COLO668 (cell line): ENCODE results near the gene NOL8.

ENCODE experiments used
- DNase-seq: peaks from one replicate; lab custom pipeline; 2025; ENCODE audit not compliant: unreplicated experiment; lab: John Stamatoyannopoulos, UW

Gene NOL8

DNA sequence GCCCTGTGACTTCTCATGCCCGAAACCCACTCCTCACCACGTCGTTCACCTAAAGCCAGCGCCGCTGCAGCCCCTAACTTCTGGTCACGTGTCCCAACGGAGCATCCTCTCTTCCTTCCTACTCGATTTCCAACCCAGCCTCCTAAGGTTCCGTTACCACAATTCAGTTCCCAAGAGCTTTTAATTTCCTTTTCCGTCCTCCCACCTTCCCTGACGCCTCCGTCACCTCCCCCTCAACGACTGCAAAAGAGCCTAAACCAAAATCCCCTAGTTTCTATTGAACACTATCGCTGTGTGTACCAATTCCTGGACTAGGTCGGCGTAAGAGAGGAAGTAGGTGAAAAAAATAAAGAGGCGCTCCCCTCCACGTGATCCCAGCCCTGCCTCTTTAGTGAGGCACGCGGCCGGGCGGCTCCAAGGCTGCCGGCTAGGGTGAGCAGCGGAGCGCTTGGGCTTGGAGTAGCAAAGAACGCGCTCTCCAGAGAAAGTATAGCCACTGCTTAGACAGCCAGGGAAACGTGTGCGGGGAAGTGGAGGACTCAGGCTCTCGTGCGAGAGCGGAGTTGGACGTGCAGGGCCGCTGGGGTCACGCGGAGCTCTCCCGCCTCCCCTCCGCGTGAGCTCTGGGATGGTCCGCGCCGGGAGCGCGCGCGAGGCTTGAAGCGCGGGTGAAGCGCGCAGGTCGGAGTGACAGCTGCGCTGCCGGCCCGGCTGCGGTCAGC is at the start of gene NOL8, which contains the start of gene CENPP:
Gene NOL8, minus strand, starts transcription at position 82 of the 722 bp plus-strand sequence. CDS start 1,189 bp downstream, outside the sequence.
Gene CENPP, plus strand, starts transcription at position 685 of the 722 bp plus-strand sequence.
- peak; percentile 93 for DNase-seq

DNA sequence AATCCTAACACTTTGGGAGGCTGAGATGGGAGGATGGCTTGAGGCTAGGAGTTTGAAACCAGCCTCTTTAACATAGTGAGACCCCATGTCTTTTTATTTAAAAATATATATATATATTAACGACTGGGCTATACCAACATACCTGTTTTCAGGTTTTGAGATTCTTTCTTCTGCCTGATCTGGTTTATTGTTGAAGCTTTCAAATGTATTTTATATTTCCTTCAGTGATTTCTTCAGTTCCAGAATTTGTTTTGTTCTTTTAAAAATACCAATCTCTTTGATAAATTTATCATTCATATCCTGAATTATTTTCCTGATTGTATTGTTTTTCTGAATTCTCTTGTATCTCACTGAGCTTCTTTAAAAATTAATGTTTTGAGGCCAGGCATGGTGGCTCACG is 48.0 kb upstream of the NOL8 start:
- DNase-seq = no peak

DNA sequence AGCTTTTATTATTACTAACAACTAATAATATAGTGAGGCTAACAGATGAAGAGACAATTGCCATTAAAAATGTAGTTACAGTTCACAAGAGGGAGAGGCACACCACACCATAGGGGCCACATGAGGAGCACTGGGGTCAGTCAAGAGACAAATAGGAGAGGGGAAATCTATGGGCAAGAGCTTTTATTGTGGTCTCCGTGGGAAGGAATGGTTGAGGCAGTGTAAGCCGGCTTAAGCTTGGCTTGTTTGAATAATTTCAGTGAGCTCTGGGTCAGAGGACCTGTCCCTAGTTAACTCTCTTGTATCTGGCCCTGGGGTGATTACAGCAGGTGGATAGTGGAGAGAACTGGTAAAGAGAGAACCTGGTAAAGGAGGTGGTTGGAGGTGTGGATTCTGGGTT is 43.9 kb upstream of the NOL8 start:
- DNase-seq = no peak

DNA sequence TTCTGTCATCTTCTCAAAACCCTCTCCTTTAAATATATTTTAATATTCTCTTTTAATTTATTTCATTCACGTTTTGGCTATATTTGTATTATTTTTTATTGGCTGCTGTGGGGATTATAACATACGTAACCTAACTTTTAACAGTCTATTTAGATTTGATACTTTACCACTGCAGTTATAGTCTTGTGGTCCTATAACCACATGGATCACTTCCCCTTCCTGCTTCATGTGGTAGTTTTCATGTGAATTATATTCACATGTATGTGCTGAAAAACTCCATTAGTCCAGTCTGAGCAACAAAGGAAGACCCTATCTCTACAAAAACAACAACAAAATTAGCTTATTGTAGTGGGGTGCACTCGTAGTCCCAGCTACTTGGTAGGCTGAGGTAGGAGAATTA is 34.9 kb upstream of the NOL8 start:
- DNase-seq = no peak

DNA sequence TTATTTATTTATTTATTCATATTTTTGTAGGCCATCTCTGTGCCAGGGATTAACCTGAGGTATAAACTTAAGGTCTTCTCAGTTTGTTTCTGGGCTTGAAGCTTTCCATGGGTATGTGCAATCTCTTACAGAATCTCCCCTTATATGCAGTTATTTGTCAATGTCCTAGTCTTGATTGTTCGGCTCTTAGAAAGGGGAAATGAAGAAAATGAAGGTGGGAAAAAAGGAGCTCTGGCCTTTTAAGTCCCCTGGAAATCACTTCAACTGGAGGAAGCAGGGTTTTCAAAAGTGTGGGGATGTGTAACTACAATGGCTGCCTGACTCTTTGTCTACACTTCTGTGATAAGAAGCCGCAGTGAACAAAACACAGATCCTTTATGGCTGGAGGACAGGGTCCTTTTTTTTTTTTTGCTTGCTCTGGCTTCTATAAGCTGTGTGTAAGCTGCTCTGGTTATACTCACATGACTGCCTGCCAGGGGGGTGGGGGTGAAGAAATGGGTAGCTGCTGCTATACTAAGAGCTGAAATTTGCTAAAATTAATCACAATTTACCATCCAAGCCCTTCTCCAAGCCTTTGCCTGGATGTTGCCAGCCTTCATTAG is 34.3 kb upstream of the NOL8 start:
- no peak for DNase-seq

DNA sequence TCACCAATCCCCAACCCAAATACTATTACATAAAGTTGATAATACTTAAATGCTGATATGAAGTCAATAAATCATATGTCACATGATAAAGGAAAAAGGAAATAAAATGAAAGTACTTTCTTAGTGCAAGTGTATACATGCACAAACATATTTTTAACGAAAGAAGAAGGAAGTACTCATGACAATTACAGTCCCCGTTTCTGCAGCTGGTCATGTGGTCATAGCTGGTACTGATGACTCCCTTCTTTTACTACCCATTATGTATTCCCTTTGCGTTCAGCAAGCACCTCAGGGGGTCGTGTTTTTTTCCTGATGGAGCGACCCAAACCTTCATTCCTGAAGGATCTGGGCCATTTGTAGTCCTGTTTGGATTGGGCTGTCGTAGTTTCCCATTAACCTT is 27.9 kb upstream of the NOL8 start:
- DNase-seq = no peak

DNA sequence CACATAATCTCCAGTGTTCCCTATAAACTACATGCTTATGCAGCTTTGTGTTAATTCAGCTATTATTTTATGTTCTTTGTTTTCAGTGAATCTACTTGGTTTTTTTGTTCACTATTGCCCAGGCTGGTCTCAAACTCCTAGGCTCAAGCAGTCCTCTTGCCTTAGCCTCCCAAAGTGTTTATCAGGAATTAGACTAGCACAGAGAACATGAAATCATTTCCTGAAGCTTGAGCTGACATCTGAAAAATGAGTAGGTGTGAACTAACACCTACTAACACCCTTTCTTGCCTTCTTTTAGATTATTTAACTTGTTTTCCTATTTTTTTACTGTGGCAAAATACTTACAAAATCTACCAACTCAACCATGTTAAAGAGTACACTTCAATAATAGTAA is 25.6 kb upstream of the NOL8 start:
- no peak for DNase-seq

DNA sequence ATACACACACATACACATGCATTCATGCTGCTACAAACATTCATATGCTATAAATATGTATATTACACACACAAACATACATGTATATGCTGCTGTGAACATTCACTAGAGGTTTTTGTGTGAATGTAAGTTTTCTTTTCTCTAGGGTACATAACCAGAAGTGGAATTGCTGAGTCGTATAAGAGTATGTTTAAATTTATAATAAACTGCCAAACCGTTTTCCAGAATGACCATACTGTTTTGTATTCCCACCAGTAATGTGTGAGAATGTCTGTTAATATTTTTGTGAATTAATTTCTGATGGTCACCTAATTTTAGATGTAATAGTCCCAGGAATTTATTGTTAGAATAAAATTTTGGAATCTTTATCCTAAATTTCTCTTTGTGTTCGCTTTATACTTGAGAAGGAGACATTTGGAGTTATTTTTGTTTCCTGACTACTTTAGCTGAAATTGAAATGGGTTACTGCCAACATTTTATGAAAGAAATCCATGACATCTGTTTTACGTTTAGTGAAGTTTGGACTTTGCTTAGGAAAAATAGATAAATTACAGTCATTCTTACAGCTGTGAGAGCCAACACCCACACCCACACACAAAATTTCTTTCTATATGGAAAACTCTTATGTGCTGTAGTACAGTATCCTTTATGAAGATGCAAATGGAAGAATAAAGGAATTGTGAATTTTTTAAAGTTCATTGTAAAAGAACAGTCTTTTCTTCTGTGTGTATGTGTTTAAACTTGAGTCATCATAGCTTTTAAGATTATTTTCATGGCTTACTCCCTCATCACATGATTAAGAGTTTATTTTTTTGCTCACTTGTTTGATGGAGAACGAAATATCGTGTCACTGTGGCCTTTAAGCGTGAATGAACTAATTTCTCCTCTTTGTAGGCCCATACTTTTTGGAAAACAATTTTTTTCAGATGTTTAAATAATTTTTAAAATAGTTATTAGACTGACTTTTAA is 24.9 kb upstream of the NOL8 start:
- no peak for DNase-seq

DNA sequence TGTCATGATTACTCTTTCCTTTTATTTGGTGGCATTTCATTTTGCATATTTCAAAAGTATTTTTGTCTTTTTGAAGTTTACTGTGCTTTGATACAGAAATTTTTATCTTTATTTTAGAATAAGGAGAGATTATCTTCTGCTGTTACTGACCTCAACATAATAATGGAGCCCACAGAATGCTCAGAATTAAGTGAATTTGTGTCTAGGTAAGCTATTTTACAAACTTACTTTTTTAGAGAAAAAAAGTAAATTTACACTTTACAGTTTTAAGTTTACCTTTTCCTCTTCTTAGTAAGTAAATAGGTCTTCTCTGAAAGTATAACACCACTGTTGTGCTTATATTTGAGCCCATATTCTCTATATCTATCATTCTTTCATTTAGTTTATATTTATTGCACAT is 20.4 kb upstream of the NOL8 start:
- DNase-seq = no peak

DNA sequence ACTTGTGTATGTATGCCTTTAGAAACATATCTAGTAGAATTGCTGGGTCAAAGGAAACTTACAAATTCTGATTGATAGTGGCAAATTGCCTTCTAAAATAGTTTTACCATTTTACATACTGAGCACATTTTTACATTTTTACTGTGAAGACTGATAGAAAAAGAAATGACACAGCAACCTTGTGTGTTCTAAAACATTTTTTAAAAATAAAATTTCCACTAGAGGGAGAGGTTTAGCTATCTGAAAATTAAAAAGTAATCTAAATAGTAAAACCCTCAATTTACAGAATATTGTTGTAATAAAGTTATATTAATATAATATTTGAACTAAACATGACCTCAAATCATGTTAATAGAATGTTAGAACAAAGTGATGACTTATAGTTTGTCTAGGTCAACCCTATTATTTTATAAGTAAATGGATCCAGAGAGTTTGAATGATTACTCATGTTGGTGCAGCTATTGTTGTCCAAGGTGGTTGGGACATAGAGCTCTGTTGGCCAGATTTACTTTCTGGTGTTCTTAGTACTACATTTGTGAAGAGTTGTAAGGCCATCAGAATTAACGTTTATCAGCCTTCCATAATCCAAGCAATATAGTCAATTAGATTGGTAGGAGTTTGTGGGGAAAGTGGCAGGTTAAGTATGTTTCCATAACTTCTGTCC is 17.8 kb upstream of the NOL8 start:
- DNase-seq = no peak

DNA sequence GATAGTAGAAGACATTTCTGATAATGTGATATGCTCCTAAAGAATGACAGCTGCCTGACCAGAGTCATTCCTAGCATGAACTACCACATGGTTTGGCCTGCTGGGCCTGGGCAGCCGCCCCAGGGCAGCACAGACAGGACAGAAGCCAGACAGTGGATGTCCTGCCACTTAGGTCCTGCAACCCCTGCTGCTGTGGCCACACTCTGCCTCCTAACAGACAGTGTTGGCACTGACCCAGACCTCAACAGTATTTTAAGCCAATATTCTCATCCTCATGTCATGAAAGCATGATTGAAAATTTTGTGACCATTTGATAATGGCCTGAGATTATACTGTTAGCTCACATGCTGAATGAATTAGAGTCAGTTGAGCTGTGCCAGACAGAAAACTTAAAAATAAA is 16.4 kb upstream of the NOL8 start:
- DNase-seq = no peak

DNA sequence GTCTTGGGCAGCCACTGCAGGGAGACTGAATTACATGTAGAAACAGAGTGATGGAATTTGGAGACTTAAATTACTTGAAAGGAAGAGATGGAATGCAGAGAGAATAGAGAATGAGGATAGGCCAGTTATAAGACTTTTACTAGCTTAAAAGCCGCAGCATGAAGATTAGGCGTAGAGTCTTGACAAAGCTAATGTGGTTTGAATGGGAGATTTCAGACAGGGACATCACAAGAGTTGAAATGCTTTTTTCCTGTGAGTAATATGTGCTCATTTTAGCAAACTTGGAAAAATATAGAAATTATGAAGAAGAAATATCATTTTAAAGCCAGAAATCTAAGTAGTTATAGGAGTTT is 8.1 kb upstream of the NOL8 start:
- no peak for DNase-seq

DNA sequence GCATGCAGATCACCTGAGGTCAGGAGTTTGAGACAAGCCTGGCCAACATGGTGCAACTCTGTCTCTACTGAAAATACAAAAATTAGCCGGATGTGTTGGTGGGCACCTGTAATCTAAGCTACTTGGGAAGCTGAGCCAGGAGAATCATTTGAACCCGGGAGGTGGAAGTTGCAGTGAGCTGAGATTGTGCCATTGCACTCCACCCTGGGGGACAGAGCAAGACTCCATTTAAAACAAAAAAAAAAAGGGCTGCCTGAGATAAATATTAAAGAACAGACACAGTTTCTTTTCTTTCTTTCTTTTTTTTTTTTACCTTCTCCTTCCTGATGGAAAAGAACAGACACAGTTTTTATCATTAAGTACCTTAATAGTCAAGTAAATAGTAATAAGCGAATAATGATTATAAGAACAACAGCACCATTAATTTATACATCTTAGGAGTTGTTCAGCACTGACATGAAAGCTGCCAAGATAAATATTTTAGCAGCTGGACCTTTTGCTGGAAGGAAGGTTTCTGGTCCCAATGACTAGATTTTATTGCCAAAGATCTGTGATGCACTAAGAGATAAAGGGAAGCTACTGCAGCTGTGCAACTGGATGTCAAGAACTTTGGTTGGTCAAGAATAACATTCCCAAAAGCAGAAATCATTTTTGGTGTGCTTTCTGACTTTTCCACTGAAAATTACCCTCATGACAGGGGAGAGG is 7.6 kb upstream of the NOL8 start:
- DNase-seq = no peak

DNA sequence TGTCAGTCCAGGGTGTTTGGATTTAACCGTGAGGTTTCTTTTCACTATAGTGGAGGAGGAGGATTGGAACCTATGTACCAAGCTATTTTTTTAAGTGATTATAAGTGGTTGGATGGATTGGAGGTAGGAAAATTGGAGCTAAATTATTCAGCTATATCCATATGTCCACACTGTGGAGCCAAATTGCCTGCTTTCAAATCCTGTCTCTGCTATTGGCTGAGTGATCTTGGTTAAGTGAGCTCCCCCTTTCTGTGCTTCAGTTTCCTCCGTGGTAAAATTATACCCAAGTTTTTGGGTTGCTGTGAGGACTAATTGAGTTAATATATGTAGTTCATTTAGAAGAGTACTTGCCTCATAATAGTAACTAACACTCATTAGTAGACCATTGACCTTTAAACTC is 3.1 kb upstream of the NOL8 start:
- no peak for DNase-seq

DNA sequence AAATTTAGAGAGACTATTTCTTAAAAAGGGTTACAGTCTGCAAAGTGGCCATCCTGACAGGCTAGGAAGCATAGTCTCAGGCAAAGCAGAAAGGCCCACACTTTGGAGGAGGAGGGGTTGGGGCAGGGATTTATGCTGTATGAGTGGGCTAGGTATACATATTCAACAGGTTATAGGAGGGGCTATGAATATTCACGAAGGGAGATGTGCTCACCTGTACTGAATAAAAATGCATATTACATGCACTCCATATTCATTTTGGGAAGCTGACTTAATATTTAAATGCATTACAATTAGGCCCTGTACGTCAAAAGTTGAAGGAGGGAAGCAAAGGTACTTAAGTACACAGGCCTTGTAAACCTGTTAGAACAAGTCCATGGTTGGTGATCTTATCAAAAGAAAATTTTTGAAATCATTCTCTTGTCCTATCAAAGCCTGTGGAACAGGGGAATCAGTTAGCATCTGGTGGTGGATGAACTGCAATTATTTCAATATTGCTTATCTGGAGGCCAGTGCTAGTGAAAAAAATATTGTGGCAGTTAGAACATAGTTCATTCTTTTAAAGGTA is 2.2 kb upstream of the NOL8 start:
- no peak for DNase-seq

DNA sequence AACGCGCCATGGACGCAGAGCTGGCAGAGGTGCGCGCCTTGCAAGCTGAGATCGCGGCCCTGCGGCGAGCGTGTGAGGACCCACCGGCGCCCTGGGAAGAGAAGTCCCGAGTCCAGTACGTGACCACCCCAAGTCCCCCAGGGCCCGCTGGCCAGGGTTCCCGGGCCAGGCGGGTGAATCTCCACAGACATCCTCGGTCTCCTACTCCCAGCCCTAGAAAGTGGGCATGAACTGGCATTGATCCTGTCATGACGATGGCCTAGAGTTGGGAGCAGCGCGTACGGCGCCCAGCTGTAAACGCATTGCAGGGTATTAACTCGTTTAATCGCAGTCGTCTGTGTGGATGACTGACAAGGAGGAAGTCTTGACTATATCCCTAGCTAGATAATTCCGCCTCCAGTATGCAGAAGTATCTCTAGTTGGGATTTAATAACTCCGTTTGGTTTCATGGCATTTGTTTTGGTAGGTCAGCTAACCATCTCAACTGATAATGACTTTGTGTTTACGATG is 896 bp upstream of the NOL8 start:
- DNase-seq = no peak

DNA sequence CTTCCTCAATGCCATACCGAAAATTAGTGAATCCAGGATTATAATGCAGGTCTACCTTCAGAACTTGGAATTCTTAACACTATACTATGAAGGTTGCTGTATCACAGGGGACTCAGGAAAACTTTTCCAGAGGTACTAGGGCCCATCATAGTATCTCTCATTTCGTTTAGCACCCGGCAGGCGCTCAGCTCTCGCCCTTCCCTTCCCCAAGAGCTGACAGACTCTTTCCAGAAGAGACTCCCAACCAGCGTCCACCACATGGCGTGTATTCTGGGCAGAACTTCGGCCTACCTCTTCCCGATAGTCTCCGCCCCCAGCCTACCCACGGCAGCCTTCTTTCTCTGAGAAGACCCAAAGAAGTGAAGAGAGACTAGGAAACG is 271 bp downstream of the NOL8 start:
- no peak for DNase-seq

DNA sequence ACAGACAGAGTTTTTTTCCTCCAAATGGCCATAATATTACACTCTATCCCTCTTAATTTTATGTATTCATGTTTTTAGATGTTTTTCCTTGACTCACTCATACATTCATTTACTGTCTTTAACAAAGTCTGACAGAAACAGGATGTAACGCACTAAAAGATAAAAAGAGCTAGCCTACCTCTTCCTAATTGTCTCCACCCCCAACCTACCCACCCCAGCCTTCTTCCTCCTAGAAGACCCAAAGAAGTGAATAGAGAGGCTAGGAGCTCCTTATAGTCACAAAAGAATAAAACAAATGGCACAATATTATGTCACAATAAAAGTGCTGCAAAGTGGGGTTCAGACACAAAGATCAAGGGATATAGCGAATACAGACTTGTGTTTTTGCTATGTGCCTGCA is 719 bp downstream of the NOL8 start:
- no peak for DNase-seq

DNA sequence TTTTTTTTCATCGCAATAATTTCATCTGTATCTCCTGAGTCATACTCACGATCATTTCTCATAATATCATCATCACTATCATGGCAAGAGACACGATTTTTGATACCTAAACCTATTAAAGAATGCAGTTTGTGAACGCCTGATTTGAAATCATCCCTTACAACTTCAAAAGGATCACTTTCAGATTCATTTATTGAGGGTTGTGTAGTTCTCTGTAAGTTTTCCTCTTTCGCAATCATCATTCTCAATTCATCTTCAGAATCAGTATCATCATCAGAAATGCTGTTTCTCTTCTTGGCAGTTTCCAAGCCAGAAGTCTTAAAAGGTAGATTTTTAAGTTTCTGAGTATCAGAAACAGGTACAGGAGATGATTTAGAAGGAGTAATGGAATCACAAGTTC is 9.7 kb downstream of the NOL8 start:
- no peak for DNase-seq

DNA sequence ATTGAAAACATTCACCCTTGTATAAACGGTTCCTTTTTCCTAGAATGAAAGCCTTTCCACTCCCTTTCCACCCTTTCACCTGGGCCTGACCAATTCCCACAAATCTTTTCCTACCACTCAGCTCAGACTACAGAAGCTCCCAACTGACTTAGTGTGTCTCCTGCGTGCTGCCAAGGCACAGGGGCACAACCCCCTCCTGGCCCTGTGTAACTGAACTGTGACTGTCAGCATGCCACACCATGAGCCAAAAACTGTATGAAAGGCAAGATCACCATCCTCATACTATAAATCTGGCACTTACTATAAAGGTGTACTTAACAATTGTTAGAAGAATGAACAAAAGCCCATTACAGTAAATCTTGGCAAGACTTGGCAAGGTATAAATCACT is 11.5 kb downstream of the NOL8 start:
- no peak for DNase-seq
